ENCODE measurements around the gene VEPH1.

VEPH1 gene

GRCh38 chr3:157472648-157473047 lies 30.6 kb downstream of the VEPH1 start:
- DNase-seq: no peak

GRCh38 chr3:157471064-157471463 lies 32.2 kb downstream of the VEPH1 start:
- DNase-seq: no peak

GRCh38 chr3:157469561-157470294 lies 33.5 kb downstream of the VEPH1 start:
- no peak for DNase-seq

GRCh38 chr3:157467200-157467599 lies 36.0 kb downstream of the VEPH1 start:
- DNase-seq: no peak

GRCh38 chr3:157465741-157466140 lies 37.5 kb downstream of the VEPH1 start:
- DNase-seq: no peak

GRCh38 chr3:157464321-157464720 lies 38.9 kb downstream of the VEPH1 start:
- no peak for DNase-seq

GRCh38 chr3:157463816-157464215 lies 39.4 kb downstream of the VEPH1 start:
- no peak for DNase-seq

GRCh38 chr3:157460253-157460652 lies 43.0 kb downstream of the VEPH1 start:
- DNase-seq: no peak

GRCh38 chr3:157459706-157460105 lies 43.5 kb downstream of the VEPH1 start:
- DNase-seq: no peak

- no peak for DNase-seq
Observed at GRCh38 chr3:157453824-157454223, 49.4 kb downstream of the VEPH1 start.

- DNase-seq: no peak
Observed at GRCh38 chr3:157452097-157452496, 51.1 kb downstream of the VEPH1 start.

- DNase-seq: no peak
Observed at GRCh38 chr3:157447026-157447694, 56.1 kb downstream of the VEPH1 start.

GRCh38 chr3:157445857-157446256 lies 57.4 kb downstream of the VEPH1 start:
- no peak for DNase-seq

GRCh38 chr3:157444797-157445184 lies 58.4 kb downstream of the VEPH1 start:
- no peak for DNase-seq

GRCh38 chr3:157443905-157444796 lies 59.1 kb downstream of the VEPH1 start:
- no peak for DNase-seq

GRCh38 chr3:157442729-157443128 lies 60.5 kb downstream of the VEPH1 start:
- no peak for DNase-seq

GRCh38 chr3:157441102-157441624 lies 62.1 kb downstream of the VEPH1 start:
- DNase-seq: no peak

GRCh38 chr3:157438194-157438730 lies 65.0 kb downstream of the VEPH1 start:
- DNase-seq: no peak

- DNase-seq: no peak
Observed at GRCh38 chr3:157436583-157437291, 66.5 kb downstream of the VEPH1 start, which contains the start of gene PTX3. Gene PTX3, plus strand, starts transcription at chr3:157436850. Its CDS starts 84 bp downstream, at chr3:157436934.

- DNase-seq: no peak
Observed at GRCh38 chr3:157429708-157430107, 73.5 kb downstream of the VEPH1 start.

- no peak for DNase-seq
Observed at GRCh38 chr3:157428853-157429252, 74.4 kb downstream of the VEPH1 start.

- DNase-seq: no peak
Observed at GRCh38 chr3:157427901-157428300, 75.3 kb downstream of the VEPH1 start.
